ENCODE results near the gene GFY.

The GFY gene

DNA sequence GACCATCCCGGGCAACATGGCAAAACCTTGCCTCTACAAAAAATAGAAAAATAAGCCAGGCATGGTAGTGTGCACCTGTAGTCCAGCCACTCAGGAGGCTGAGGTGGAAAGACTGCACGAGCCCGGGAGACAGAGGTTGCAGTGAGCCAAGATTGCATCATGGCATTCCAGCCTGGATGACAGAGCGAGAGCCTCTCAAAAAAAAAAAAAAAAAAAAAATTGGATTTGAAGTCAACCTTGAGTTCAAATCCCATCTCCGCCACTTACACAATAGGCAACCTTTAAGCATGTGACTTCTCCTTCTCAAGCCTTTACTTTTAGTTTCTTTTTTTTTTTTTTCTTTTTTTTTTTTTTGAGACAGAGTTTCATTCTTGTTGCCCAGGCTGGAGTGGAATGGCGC, 25.2 kb upstream of the GFY start:
- Histone ChIP-seq H3K36me3 (replicated peaks; ENCODE audit: insufficient read depth, low read length) (no peaks in the 10 kb centered on the region), H2AFZ (ENCODE audit: low read length) (no peak overlapping the region), H4K20me1 (ENCODE audit: insufficient read depth, low read length) (no peaks in the 10 kb centered on the region), H3K27me3 (replicated peaks; ENCODE audit: insufficient read depth, low read length) (peaks cover 36% of the 10 kb centered on the region), H3K4me1 (ENCODE audit: low read length) (no peaks in the 10 kb centered on the region), H3K9me2 (replicated peaks; ENCODE audit: insufficient read depth, low read length) (no peaks in the 10 kb centered on the region), H3K9ac (ENCODE audit: low read length) (no peak overlapping the region), H3F3A (ENCODE audit: insufficient read depth, low read length) (no peaks in the 10 kb centered on the region), H3K4me3 (ENCODE audit: low read length) (no peak overlapping the region), H3K9me3 (replicated peaks; ENCODE audit: insufficient read depth, low read length) (no peaks in the 10 kb centered on the region), H3K27ac (ENCODE audit: low read length) (no peak overlapping the region), H3K79me2 (ENCODE audit: low read length) (no peaks in the 10 kb centered on the region), H3K4me2 (ENCODE audit: low read depth, low read length) (no peak overlapping the region)
- no peak for DNase-seq
- TF ChIP-seq, protein P1, sequence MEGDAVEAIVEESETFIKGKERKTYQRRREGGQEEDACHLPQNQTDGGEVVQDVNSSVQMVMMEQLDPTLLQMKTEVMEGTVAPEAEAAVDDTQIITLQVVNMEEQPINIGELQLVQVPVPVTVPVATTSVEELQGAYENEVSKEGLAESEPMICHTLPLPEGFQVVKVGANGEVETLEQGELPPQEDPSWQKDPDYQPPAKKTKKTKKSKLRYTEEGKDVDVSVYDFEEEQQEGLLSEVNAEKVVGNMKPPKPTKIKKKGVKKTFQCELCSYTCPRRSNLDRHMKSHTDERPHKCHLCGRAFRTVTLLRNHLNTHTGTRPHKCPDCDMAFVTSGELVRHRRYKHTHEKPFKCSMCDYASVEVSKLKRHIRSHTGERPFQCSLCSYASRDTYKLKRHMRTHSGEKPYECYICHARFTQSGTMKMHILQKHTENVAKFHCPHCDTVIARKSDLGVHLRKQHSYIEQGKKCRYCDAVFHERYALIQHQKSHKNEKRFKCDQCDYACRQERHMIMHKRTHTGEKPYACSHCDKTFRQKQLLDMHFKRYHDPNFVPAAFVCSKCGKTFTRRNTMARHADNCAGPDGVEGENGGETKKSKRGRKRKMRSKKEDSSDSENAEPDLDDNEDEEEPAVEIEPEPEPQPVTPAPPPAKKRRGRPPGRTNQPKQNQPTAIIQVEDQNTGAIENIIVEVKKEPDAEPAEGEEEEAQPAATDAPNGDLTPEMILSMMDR (IDR thresholded peaks at IDR 0.05; ENCODE audit: low read length) = no peak
- no peak for TF ChIP-seq EZH2phosphoT487 (IDR thresholded peaks at IDR 0.05; ENCODE audit: low read length)
- no peak for TF ChIP-seq EZH2 (optimal IDR thresholded peaks at IDR 0.05; ENCODE audit: low read depth, low read length)

DNA sequence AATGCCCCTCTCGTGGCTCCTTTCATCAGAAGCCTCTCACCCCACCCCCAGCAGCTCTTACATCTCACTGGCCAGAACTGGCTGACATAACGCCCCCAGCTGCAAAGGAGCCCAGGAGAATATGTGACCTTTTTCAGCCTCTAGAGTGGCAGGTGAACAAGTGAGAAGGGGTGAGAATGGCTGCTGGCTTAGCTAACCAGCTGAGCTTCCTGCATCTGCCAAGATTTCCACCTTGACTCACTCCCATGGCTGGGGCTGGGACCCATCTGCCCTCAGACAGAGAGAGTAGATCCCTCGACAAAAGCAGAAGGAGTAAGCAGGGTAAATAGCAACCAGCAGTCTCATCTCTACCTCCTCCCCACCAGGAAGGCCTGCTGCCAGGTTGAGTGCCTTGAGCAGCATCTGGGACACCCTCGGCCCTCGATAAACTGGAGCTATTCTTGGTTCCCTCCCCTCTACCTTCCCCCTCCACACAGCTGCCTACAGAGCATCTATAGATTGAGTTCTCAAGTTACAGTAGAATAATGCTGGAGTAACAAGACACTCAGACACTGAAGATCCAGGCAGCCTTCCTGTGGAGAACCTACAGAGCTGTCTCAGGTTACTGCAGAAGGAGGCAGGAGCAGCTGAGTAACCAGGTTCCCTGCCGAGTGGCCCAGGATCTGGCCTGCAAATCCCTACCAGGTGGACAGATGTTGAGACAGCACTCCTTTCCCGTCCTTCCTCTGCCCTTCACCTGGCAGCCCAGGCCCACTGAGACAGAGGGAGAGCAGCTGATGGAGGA, 21.6 kb upstream of the GFY start:
- H3K4me3 ChIP-seq (ENCODE audit: low read length) = no peak overlapping the region
- no peak for DNase-seq

DNA sequence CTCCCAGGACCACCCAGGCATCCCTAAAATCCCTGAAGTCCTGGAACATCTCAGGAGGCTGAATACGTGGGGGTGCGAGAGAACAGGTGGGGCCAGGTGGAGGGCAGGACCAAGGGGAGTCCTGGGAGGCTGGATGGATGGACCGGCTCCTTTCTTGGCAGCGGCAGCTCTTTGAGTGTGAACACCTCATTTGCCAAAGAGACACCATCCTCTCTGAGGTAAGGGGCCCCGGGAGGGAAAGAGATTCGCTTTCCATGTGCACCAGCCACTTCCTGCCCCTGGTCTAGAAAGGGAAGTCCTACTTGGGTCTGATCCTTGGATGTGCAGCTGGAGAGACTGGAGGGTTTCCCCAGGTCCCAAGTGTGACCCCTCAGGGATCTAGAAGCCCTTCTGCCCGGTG, 18.1 kb upstream of the GFY start:
- Histone ChIP-seq H3K27me3 (replicated peaks; ENCODE audit: insufficient read depth, low read length) (peaks cover 13% of the 10 kb centered on the region), H3K79me2 (ENCODE audit: low read length) (no peaks in the 10 kb centered on the region), H3K4me3 (ENCODE audit: low read length) (no peak overlapping the region), H3K9me3 (replicated peaks; ENCODE audit: insufficient read depth, low read length) (no peaks in the 10 kb centered on the region), H3K9me2 (replicated peaks; ENCODE audit: insufficient read depth, low read length) (no peaks in the 10 kb centered on the region), H3K36me3 (replicated peaks; ENCODE audit: insufficient read depth, low read length) (no peaks in the 10 kb centered on the region), H3K4me1 (ENCODE audit: low read length) (peaks cover 8% of the 10 kb centered on the region), H3K27ac (ENCODE audit: low read length) (no peak overlapping the region), H2AFZ (ENCODE audit: low read length) (no peak overlapping the region), H4K20me1 (ENCODE audit: insufficient read depth, low read length) (no peaks in the 10 kb centered on the region), H3K4me2 (ENCODE audit: low read depth, low read length) (no peak overlapping the region), H3F3A (ENCODE audit: insufficient read depth, low read length) (no peaks in the 10 kb centered on the region), H3K9ac (ENCODE audit: low read length) (no peak overlapping the region)
- DNase-seq = no peak
- TF ChIP-seq, protein P1 (IDR thresholded peaks at IDR 0.05; ENCODE audit: low read length) = no peak
- TF ChIP-seq EZH2phosphoT487 (IDR thresholded peaks at IDR 0.05; ENCODE audit: low read length) (no peak), EZH2 (optimal IDR thresholded peaks at IDR 0.05; ENCODE audit: low read depth, low read length) (no peak)

More for the DNA sequence above, 21.6 kb upstream of the GFY start:
- Histone ChIP-seq H3K9me2 (replicated peaks; ENCODE audit: insufficient read depth, low read length) (no peaks in the 10 kb centered on the region), H3K9ac (ENCODE audit: low read length) (no peak overlapping the region), H3K4me2 (ENCODE audit: low read depth, low read length) (no peak overlapping the region), H3K4me1 (ENCODE audit: low read length) (no peaks in the 10 kb centered on the region), H3K27me3 (replicated peaks; ENCODE audit: insufficient read depth, low read length) (peaks cover 20% of the 10 kb centered on the region), H3K36me3 (replicated peaks; ENCODE audit: insufficient read depth, low read length) (no peaks in the 10 kb centered on the region), H3F3A (ENCODE audit: insufficient read depth, low read length) (no peaks in the 10 kb centered on the region), H3K9me3 (replicated peaks; ENCODE audit: insufficient read depth, low read length) (no peaks in the 10 kb centered on the region), H2AFZ (ENCODE audit: low read length) (no peak overlapping the region), H3K79me2 (ENCODE audit: low read length) (no peaks in the 10 kb centered on the region), H4K20me1 (ENCODE audit: insufficient read depth, low read length) (no peaks in the 10 kb centered on the region), H3K27ac (ENCODE audit: low read length) (no peak overlapping the region)
- TF ChIP-seq EZH2 (optimal IDR thresholded peaks at IDR 0.05; ENCODE audit: low read depth, low read length) = no peak
- no peak for TF ChIP-seq EZH2phosphoT487 (IDR thresholded peaks at IDR 0.05; ENCODE audit: low read length)
- TF ChIP-seq, protein P1 (IDR thresholded peaks at IDR 0.05; ENCODE audit: low read length) = no peak
